HL-60 (cell line): ENCODE measurements around the gene ABCG4.

Experiments
- DNase-seq, 2 experiments: peaks; one replicate each; pipeline ENCODE4 v3.0.0-alpha.2; 2010 to 2020; ENCODE audit warnings: low read depth in 1 of 2, low spot score in 1 of 2
- H3K27ac ChIP-seq: fragments of 250-450 bp; sonication (Bioruptor Pico); replicated peaks from 2 replicates; pipeline ENCODE4 v1.5.1; 2020; ENCODE audit warnings: mild to moderate bottlenecking, moderate library complexity
- H3K27me3 ChIP-seq: fragments of 250-450 bp; sonication (Bioruptor Pico); 2 replicates; pipeline ENCODE4 v1.5.1; 2021; ENCODE audit warnings: mild to moderate bottlenecking, moderate library complexity; ENCODE audit not compliant: insufficient read depth, poor library complexity, severe bottlenecking
- H3K4me3 ChIP-seq: replicated peaks from 2 replicates; pipeline ENCODE4 v1.5.1; 2011; ENCODE audit warnings: mild to moderate bottlenecking, control low read depth, low read length; ENCODE audit not compliant: insufficient read depth
- CTCF ChIP-seq: IDR thresholded peaks from one replicate; pipeline ENCODE4 v1.5.1; 2011; ENCODE audit warnings: low read length, control low read depth, inconsistent platforms; ENCODE audit not compliant: insufficient read depth
- GABPA ChIP-seq: IDR thresholded peaks from 2 replicates; pipeline ENCODE4 v1.6.1; 2012; ENCODE audit warnings: low read depth
- POLR2AphosphoS5 ChIP-seq: IDR thresholded peaks from 2 replicates; pipeline ENCODE4 v1.6.1; 2012; ENCODE audit warnings: low read depth
- REST ChIP-seq: IDR thresholded peaks from 2 replicates; pipeline ENCODE4 v1.6.1; 2012; ENCODE audit warnings: low read depth; ENCODE audit not compliant: insufficient replicate concordance
- SPI1 ChIP-seq: IDR thresholded peaks from 2 replicates; pipeline ENCODE4 v1.6.1; 2012; ENCODE audit warnings: low read depth, mild to moderate bottlenecking, borderline replicate concordance

Gene ABCG4

GRCh38 chr11:119153049-119153818, 4.4 kb downstream of the ABCG4 start:
- H3K27me3 ChIP-seq, result peaks cover 28% of the 10 kb centered on the region
- TF ChIP-seq SPI1 (no peak), POLR2AphosphoS5 (no peak), GABPA (no peak), CTCF (no peak), REST (no peak)
- no peak for DNase-seq
- no peak overlapping the region for H3K4me3 ChIP-seq
- no peak overlapping the region for H3K27ac ChIP-seq

GRCh38 chr11:119154178-119154577, 5.3 kb downstream of the ABCG4 start:
- no peak for TF ChIP-seq REST
- no peak for TF ChIP-seq GABPA
- TF ChIP-seq POLR2AphosphoS5, result no peak
- no peak for TF ChIP-seq SPI1
- no peak for TF ChIP-seq CTCF
- H3K27me3 ChIP-seq, result peaks cover 20% of the 10 kb centered on the region
- no peak for DNase-seq
- no peak overlapping the region for H3K4me3 ChIP-seq
- no peak overlapping the region for H3K27ac ChIP-seq

GRCh38 chr11:119155733-119156492, 7.1 kb downstream of the ABCG4 start:
- DNase-seq, result peak in 1 of 2 experiments; percentile 25
- Histone ChIP-seq H3K27me3 (peaks cover 5% of the 10 kb centered on the region), H3K4me3 (no peak overlapping the region), H3K27ac (no peak overlapping the region)
- no peak for TF ChIP-seq SPI1
- TF ChIP-seq POLR2AphosphoS5, result no peak

- no peak for DNase-seq
- no peaks in the 10 kb centered on the region for H3K27me3 ChIP-seq
- TF ChIP-seq POLR2AphosphoS5 (no peak), CTCF (no peak), GABPA (no peak), REST (no peak), SPI1 (no peak)
- H3K4me3 ChIP-seq, result no peak overlapping the region
- H3K27ac ChIP-seq, result no peak overlapping the region
Measured at GRCh38 chr11:119156496-119156895, 7.6 kb downstream of the ABCG4 start.
